H1 (cell line): ENCODE results near the gene JAKMIP1. TPM values are rescaled to one million over a fixed set of nuclear protein-coding genes. Genes with fewer than 3 reads are reported as not detected.

Source experiments
- CBX5 ChIP-seq: fragments of 300-800, 300-1000 bp; sonication (generic); IDR thresholded peaks from 2 replicates; pipeline ENCODE4 v1.7.1; 2016; ENCODE audit warnings: antibody characterized with exemption, low read length, low read depth
- CHD7 ChIP-seq: fragments of 300-600 bp; sonication (generic); IDR thresholded peaks from 2 replicates; pipeline ENCODE4 v1.7.1; 2012; ENCODE audit warnings: low read length, moderate library complexity, mild to moderate bottlenecking, inconsistent platforms; ENCODE audit not compliant: insufficient replicate concordance
- HDAC2 ChIP-seq, 2 experiments: fragments of 300-600 bp in 1 of 2; sonication (generic) in 1 of 2; IDR thresholded peaks; 2 replicates each; pipeline ENCODE4 v1.6.1; 2011 to 2012; ENCODE audit warnings: low read depth in 2 of 2, low read length in 2 of 2, mild to moderate bottlenecking in 2 of 2, moderate library complexity in 2 of 2, borderline replicate concordance in 1 of 2, inconsistent platforms in 1 of 2
- polyA plus RNA-seq, 7 experiments: library from polyadenylated mRNA; depleted of rRNA in 3 of 7; stranded (reverse) in 5 of 7; unstranded in 2 of 7; fragments of >200 nt in 5 of 7; fragments of 200-250 nt in 2 of 7; gene quantifications; 1 replicate in 5 of 7; 2 replicates in 1 of 7; 4 replicates in 1 of 7; pipeline versions ENCODE4 v1.2.1 to v1.2.3, GENCODE V29; 2011 to 2013; ENCODE audit warnings: missing spikeins in 2 of 7, mixed read lengths in 2 of 7
- total RNA-seq: library from RNA; stranded (reverse); fragmentation: NEBNext Ultra II Directional; extraction: Animal tissue kit (Norgen Biotek cat#: 25700); gene quantifications from 2 replicates; pipeline ENCODE4 v1.2.1, GENCODE V29; 2021

JAKMIP1 gene
- total and polyA plus RNA-seq, 2 of the 8 experiments (the other 6 are each of a cell fraction or from before 2014, with no cell fraction given): 2.5 to 4.4 TPM

- TF ChIP-seq CHD7: no peak
- TF ChIP-seq HDAC2 (IDR thresholded peaks at IDR 0.05; ENCODE audit: borderline replicate concordance in 1 of 2, low read depth in 2 of 2, low read length in 2 of 2): no peak
- no peak for TF ChIP-seq CBX5
Observed at GRCh38 chr4:6147441-6147840, 52.9 kb downstream of the JAKMIP1 start (continued).
